ENCODE measurements around the gene RXRG. TPM values are rescaled to one million over a fixed set of nuclear protein-coding genes. Genes with fewer than 3 reads are reported as not detected.

The RXRG gene
- 1.2 TPM in 1 of 2 replicates, not detected in the other for total RNA-seq

GRCh38 chr1:165444897-165445370, at the start of gene RXRG:
Gene RXRG, minus strand, starts transcription at chr1:165445126. Its CDS starts 233 bp downstream, at chr1:165444893.

GRCh38 chr1:165355977-165356811, 88.7 kb downstream of the RXRG start, which contains the start of gene LMX1A:
Gene LMX1A, minus strand, starts transcription at chr1:165356715. Its CDS starts 1,156 bp downstream, at chr1:165355559.

Other genes starting within 250 kb of the RXRG start
- gene LMX1A, start 88.4 kb downstream of the RXRG start, total RNA-seq: not detected in 2 replicates
- not detected in 2 replicates for gene LRRC52, start 98.9 kb upstream of the RXRG start, total RNA-seq
- 215 and 246 TPM in 2 replicates for gene MGST3, start 186.1 kb upstream of the RXRG start, total RNA-seq

Data from bronchial smooth muscle cell (primary cell).